IPS DF 6.9 (cell line): ENCODE results near the gene ZNF511.

ENCODE experiments used
- DNase-seq: peaks from one replicate; pipeline ENCODE4 v3.0.0-alpha.2; 2013; ENCODE audit warnings: low read depth, low spot score
- H3K27ac ChIP-seq: one replicate; pipeline ENCODE4 v1.5.1; 2013; ENCODE audit warnings: low read length, control low read depth
- H3K27me3 ChIP-seq: 2 replicates; pipeline ENCODE4 v1.6.1; 2013; ENCODE audit warnings: mild to moderate bottlenecking, low read length; ENCODE audit not compliant: control insufficient read depth, insufficient read depth
- H3K36me3 ChIP-seq: 2 replicates; pipeline ENCODE4 v1.6.1; 2013; ENCODE audit warnings: low read length; ENCODE audit not compliant: control insufficient read depth, insufficient read depth
- H3K4me1 ChIP-seq: 2 replicates; pipeline ENCODE4 v1.6.1; 2013; ENCODE audit warnings: low read length; ENCODE audit not compliant: control insufficient read depth, insufficient read depth
- H3K4me3 ChIP-seq: 2 replicates; pipeline ENCODE4 v1.5.1; 2013; ENCODE audit warnings: mild to moderate bottlenecking, low read length
- H3K9me3 ChIP-seq: 2 replicates; pipeline ENCODE4 v1.6.1; 2013; ENCODE audit warnings: low read length, inconsistent platforms; ENCODE audit not compliant: control insufficient read depth, insufficient read depth
- WGBS: extraction: QIAGEN DNeasy Blood & Tissue Kit; methylation state at CpG from one replicate; pipeline ENCODE4 v1.1.7; 2013; ENCODE audit warnings: mixed read lengths, missing lambda C conversion rate; ENCODE audit not compliant: insufficient read length, insufficient coverage; 5-methylcytosine and 5-hydroxymethylcytosine counted together

ZNF511 gene

DNA sequence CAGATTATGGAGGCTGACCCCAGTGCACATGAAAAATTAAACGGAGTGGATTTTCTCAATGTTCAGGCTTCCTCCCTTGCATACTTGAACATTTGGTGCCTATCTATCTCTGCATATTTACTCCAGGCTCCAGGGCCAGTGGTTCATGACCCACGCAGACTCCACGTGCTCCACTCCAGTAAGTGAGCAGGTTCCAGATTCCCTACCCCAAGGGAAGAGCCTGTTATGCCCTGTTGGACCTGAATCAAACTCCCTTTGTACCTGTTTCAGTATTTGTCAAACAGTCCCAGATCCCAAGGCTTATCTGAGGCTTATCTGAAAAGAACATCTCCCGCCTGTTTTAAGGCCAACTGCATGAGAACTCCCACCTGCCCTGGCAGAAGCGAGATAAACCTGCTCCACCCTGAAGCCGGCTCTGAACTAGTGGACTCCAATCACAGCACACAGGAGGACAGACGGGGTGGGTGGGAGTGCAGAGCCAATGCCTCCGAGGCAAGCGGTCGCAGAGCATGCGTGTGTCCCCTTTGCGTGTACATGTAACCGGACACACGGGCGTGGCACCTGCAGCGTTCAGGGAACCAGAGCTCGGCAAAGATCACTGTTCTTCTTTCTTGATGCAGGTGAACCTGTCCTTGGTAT is 51.4 kb downstream of the ZNF511 start:
- Histone ChIP-seq H3K4me3 (no peak overlapping the region), H3K27ac (no peak overlapping the region)
- no CpG with 5 or more reads among the region's 17 CpGs for WGBS

GRCh38 chr10:133361227-133361626 is 52.5 kb downstream of the ZNF511 start:
- Histone ChIP-seq H3K4me3 (no peak overlapping the region), H3K36me3 (peaks cover 31% of the 10 kb centered on the region), H3K27me3 (no peaks in the 10 kb centered on the region), H3K9me3 (no peaks in the 10 kb centered on the region), H3K27ac (no peak overlapping the region), H3K4me1 (peaks cover 3% of the 10 kb centered on the region; the same call in 1 of the 2 replicates)
- no peak for DNase-seq
- no CpG with 5 or more reads among the region's 5 CpGs for WGBS

More for the DNA sequence above, 51.4 kb downstream of the ZNF511 start:
- H3K27me3 ChIP-seq = no peaks in the 10 kb centered on the region
- peaks cover 23% of the 10 kb centered on the region for H3K36me3 ChIP-seq
- no peaks in the 10 kb centered on the region for H3K9me3 ChIP-seq
- peaks cover 3% of the 10 kb centered on the region; the same call in 1 of the 2 replicates for H3K4me1 ChIP-seq
- no peak for DNase-seq

DNA sequence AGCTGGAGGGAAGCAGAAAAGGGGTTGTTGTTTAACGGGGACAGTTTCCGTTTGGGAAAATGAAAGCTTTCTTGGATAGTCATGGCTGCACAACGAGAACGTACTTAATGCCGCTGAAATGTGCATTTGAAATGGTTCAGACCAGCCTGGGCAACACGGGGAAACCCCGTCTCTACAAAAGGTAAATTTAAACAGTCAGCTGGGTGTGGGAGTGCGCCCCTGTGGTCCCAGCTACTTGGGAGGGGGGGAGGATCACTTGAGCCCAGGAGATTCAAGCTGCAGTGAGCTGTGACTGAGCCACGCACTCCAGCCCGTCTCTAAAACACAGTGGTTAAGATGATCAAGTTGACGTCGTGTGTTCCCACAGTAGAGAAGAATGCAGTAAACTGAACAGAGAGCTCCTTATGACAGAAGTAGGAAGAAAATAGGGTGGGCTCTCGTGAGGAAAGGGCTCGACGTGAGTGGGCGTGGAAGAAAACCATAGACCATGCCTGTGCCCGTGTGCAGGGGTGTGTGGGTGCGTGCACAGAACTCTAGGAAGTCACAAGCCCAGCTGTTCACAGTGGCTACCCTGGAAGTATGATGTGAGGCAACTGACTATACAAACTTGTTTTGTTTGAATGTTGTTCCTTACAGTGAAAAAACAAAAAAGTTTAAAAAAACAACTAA is 53.2 kb downstream of the ZNF511 start:
- no peak overlapping the region for H3K4me3 ChIP-seq
- H3K27ac ChIP-seq = no peak overlapping the region
- DNase-seq = no peak
- no peaks in the 10 kb centered on the region for H3K9me3 ChIP-seq
- peaks cover 34% of the 10 kb centered on the region for H3K36me3 ChIP-seq
- H3K4me1 ChIP-seq = no peaks in the 10 kb centered on the region
- H3K27me3 ChIP-seq = no peaks in the 10 kb centered on the region
- no CpG with 5 or more reads among the region's 18 CpGs for WGBS
